Left lobe of liver (tissue), 2 donors: ENCODE measurements around the gene SYTL3. TPM values are rescaled to one million over a fixed set of nuclear protein-coding genes. Genes with fewer than 3 reads are reported as not detected.

Experiments
- ATAC-seq: fragments of 200-7000 bp; cut with Tn5 transposase; one replicate; pipeline ENCODE4 v1.9.1; 2020; ENCODE audit warnings: mild to moderate bottlenecking, moderate library complexity
- DNase-seq: peaks from one replicate; pipeline ENCODE4 v3.0.0-alpha.2; 2020; ENCODE audit warnings: low spot score
- total RNA-seq: library from RNA; stranded (reverse); gene quantifications from one replicate; pipeline ENCODE4 v1.2.1, GENCODE V29; 2021
- donor health status: DM: no; HTN: no; CAD: no; lungs with moderate emphysema.
- donor health status: DM: no; HTN: yes; CAD: no.

The SYTL3 gene
- total RNA-seq, 1 donor from 2014 or later = 0.43 TPM

DNA sequence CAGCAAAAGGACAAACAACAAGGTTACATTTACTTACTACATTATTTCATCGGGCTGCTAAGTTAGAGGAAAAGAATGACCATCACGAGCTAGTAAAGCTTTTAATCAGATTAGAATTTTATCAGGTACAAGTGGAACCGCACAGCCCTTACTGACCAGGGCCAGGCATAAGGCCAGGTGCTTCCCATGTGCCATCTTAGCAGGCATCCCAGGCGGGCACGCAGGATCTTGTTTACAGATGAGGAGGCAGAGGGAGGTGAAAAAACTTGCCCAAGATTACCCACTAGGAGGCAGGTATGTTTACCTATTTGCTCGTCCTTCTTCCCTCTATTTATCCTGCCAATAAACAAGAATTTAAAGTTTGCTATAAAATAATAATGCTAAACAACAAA lies 158.6 kb downstream of the SYTL3 start:
- ATAC-seq (peak; percentile 27), DNase-seq (no peak)

- ATAC-seq = peak; percentile 71
- no peak for DNase-seq
Measured at GRCh38 chr6:158808941-158809678, 159.3 kb downstream of the SYTL3 start.

GRCh38 chr6:158810155-158811095 lies 160.6 kb downstream of the SYTL3 start:
- no peak for DNase-seq
- ATAC-seq = no peak

GRCh38 chr6:158812611-158813010 lies 162.8 kb downstream of the SYTL3 start:
- peak; percentile 20 for ATAC-seq
- DNase-seq = no peak

DNA sequence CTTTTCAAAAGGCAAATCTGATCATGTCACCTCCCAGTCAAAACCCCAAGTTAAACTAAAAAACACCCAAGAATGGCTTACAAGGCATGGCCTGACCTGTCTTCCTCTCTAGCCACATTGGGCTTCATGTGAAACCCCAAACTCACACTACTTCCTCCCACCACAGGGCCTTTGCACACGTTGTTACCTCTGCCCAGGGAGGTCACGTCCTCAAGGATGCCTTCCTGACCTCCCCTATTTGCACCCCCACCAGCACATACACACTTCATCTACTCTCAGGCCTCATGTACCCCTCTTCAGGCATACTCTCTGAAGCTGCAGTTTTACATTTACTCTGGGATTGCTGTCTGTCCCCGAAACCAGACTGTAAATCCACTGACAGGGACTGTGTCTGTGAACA lies 163.2 kb downstream of the SYTL3 start:
- no peak for ATAC-seq
- DNase-seq = no peak

Other genes starting within 250 kb of the SYTL3 start
- 12.0 TPM for gene TMEM181, start 90.0 kb upstream of the SYTL3 start, total RNA-seq
- gene DYNLT1, start 5.3 kb upstream of the SYTL3 start, total RNA-seq = 29.9 TPM
- 57.0 TPM for gene EZR, start 169.3 kb downstream of the SYTL3 start, total RNA-seq